ENCODE data around the gene ALOXE3.

ALOXE3 gene

DNA sequence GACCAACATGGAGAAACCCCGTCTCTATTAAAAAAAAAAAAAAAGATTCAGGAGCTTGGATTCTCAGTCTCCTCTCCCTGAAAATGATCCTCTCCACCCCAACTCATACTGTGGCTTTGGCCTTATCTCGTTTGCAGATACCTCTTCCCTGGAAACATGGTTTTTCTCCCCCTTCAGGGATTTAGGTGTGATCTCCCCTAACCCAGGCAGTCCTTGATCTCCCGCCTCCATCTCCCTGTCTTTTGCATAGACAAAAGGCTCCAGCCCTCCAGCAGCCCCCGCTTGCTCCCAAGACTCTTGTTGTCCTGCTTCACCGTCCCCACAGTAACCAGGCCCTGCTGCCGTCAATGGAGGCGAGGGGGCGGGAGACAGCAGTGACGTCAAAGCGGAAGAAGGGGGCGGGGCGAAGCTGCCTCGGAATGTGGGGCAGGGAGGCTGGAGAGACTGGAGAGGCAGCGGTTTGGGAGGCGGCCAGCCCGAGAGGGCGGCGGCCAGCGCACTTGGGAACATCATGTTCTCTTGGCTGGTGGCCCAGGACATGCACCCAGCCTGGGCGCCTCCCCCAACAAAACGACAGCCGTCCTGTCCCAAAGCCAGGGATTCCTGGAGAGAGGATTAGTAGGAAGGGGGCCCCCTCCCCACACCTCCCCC, 35.8 kb upstream of the ALOXE3 start:
- peak; percentile 95 for DNase-seq

- peak; percentile 54 for DNase-seq
These were observed 35.2 kb upstream of the ALOXE3 start for GRCh38 chr17:8153525-8153956.

GRCh38 chr17:8153031-8153451, 34.7 kb upstream of the ALOXE3 start:
- DNase-seq = no peak

DNA sequence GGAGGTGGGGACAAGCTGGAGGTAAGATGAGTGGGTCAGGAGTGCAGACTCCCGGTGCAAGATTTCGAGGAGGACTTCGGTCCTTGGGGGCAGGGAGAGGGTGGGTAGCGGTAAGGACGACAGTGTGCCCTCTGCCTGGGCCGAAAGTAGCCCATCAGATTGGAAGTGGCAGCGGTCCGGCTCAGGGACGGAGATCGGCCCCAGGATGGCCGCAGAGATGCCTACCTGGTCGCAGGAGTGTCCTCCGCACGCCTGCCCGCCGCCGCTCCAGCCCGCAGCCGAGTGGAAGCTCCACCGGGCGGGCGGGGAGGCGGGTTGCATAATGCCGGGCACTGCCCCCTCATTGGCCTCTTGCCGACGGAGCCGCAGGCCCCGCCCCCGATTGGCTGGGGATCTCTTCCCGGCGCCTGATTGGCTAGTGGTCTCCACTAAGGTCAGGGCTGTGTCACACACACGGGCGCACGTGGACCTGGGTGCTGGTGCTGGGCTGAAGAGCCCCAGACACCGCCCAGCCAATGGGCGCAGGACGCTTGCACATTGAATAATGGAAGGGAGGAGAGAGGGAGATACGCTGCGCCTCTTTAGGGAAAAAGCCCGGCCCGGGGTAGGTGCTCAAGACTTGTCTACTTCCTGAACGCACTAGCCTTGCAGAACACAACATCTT, 33.9 kb upstream of the ALOXE3 start, which contains the start of gene PER1:
Gene PER1, minus strand, starts transcription at position 293 of the 664 bp plus-strand sequence. CDS start 1,698 bp downstream, outside the sequence.
- DNase-seq = peak; percentile 94

- DNase-seq = peak; percentile 53
These were observed 33.4 kb upstream of the ALOXE3 start for GRCh38 chr17:8151641-8152111.

DNA sequence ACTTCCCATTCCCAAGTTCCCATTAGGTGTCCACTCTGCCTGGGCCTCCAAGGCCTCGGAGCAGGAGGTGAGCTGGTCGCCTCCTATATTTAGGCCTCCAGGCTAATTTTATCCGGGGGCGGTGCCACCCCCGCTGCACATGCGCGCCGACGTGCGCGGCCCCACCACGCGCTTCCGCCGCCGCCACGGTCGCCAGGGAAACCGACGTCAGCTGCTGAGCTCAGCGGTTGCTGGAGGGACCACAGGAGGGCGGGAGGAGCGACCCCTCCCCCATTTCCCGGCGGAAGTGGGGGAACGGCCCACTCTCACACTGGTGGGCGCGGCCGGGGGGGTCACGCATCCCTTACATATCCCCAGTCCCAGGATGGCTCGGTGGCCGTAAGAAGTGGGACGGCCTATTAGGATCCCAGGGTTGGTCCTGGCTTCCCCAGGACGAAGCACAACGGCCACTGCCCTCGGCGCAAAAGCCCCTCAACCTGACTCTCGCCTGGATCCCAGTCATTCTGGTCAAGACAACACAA, 32.9 kb upstream of the ALOXE3 start:
- peak; percentile 93 for DNase-seq

DNA sequence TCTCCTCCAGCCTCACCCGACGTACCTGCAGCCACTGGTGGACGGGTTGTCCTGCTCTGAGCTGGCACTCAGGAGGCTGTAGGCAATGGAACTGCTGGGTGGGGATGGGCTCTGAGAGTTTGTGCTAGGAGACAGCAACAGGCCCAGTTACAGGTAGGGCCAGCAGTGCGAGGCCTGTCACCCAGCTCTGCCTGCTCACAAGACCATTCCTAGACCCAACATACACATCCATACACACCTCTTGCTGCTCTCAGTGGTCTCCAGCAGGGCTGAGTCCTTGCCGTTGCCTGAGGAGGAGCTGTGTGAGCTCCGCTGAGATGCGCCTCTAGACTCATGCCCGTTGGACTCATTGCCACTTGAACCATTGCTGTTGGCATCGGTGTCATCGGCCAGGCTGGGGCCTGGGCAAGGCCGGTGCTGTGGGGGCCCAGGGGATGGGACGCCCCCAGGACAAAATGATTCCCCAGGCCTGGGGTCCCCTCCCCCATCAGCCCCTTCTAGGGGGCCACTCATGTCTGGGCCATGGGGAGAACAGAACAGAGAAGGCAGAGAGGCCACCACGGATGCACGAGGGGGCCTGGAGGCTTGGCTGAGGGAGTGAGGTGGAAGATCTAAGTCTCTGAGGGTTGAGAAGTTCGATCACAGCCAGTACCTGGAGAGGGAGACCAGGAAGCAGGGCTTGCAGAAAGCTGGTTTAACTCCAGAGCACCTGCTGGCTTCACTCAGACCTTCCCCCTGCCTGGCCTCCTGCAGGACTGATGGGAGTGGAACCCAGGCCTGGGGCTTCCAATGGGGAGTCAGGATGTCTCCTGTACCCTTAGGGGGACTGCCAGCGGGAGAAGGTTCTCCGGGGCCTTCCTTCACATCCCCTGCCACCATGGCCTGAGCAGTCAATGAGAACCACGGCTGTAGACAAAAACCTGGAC, 32.1 kb upstream of the ALOXE3 start:
- DNase-seq = peak; percentile 15

DNA sequence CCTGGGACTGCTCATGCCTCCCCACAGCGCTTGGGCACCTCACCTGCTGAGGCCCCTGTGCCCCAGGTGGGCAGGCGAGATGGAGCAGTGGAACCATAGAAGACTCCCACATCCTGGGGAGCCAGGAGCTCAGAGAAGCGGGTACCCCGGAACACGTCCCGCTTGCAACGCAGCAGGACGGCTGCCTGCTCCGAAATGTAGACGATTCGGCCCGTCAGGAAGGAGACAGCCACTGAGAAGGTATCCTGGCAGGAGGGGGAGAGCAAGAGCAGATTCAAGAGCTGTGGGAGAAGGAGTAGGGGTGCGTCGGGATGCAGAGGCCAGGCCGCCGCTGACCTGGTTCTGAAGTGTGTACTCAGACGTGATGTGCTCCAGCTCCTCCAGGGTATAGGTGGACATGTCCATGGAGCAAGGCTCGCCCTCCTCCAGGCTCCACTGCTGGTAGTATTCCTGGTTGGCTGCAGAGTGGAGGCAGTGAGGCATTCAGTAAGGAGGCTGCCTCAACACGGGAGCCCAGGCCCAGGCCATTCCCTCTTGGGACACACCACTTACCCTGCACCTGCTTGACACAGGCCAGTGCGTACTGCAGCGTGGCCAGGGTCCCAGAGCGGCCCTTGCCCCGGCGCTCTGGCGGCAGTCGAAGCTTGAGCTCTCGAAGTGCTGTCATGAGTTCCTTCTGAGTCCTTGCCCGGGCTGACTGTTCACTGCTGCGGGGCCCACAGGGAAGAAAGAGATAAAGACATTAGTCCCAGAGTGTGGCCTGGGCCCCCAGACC, 31.3 kb upstream of the ALOXE3 start:
- DNase-seq = peak; percentile 5

- peak; percentile 15 for DNase-seq
These were observed 30.2 kb upstream of the ALOXE3 start for GRCh38 chr17:8148560-8148959.

DNA sequence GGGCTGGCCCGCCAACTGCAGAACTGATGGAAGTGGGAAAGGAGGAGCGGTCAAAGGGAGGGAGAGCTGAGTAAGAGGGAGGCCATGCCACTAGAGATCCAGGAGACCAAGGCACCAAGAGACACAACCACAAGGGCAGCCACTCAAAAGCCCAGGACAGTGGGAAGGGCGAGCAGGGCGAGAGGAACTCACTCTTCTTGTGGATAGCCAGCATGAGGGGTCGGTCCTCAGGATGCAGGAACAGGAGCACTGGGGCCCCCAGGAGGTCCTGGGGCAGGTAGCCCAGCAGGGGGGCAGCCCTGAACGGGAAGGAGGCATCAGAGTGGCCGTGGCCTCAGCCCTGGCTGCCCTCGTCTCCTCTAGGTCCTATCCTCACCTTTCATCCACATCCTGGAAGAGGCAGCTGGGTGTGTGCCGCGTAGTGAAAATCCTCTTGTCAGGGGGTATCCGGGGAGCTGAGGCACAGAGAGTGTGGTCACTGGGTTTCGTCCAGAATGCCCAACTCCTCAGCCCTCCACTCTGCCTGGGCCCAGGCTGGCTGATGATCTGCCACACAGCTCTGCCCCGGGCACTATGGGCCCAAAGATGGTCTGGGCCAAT, 29.6 kb upstream of the ALOXE3 start:
- no peak for DNase-seq

GRCh38 chr17:8147141-8147804, 29.0 kb upstream of the ALOXE3 start:
- peak; percentile 13 for DNase-seq

- DNase-seq = peak; percentile 3
These were observed 28.2 kb upstream of the ALOXE3 start for GRCh38 chr17:8146381-8147140.

GRCh38 chr17:8145811-8146210, 27.5 kb upstream of the ALOXE3 start:
- peak; percentile 10 for DNase-seq

- peak; percentile 7 for DNase-seq
These were observed 26.3 kb upstream of the ALOXE3 start for GRCh38 chr17:8144401-8145231.

GRCh38 chr17:8143581-8144400, 25.5 kb upstream of the ALOXE3 start:
- peak; percentile 30 for DNase-seq

GRCh38 chr17:8142887-8143580, 24.7 kb upstream of the ALOXE3 start:
- DNase-seq = peak; percentile 26

GRCh38 chr17:8142158-8142886, 24.0 kb upstream of the ALOXE3 start:
- peak; percentile 15 for DNase-seq

Measured in CD4-positive, alpha-beta T cell treated with Interleukin-12 subunit alpha and Interleukin-12 subunit beta, for 1 hour (primary cell).